ENCODE measurements around the gene TACO1. TPM values are rescaled to one million over a fixed set of nuclear protein-coding genes. Genes with fewer than 3 reads are reported as not detected.
A peak's percentile ranks its signal among the peaks of the same experiment; 100 is the strongest.

TACO1 gene
- total RNA-seq, 1 donor from 2014 or later, result 6.1 TPM

- no peak for FAIRE-seq
- no peak for DNase-seq (ENCODE audit: low spot score in 2 of 2)
Observed at GRCh38 chr17:63596856-63597586, 3.7 kb upstream of the TACO1 start.

GRCh38 chr17:63598281-63598680, 2.4 kb upstream of the TACO1 start:
- no peak for FAIRE-seq
- no peak for DNase-seq (ENCODE audit: low spot score in 2 of 2)

GRCh38 chr17:63601439-63602371, 1.0 kb downstream of the TACO1 start:
- FAIRE-seq, result no peak

GRCh38 chr17:63609816-63610573, 9.3 kb downstream of the TACO1 start:
- FAIRE-seq, result no peak
- DNase-seq (ENCODE audit: low spot score in 2 of 2), result no peak

More at GRCh38 chr17:63601439-63602371, 1.0 kb downstream of the TACO1 start:
- DNase-seq (ENCODE audit: low spot score in 2 of 2), result no peak

GRCh38 chr17:63610854-63611253, 10.2 kb downstream of the TACO1 start:
- FAIRE-seq, result no peak
- no peak for DNase-seq (ENCODE audit: low spot score in 2 of 2)

- DNase-seq (ENCODE audit: low spot score in 2 of 2) (no peak), FAIRE-seq (no peak)
Observed at GRCh38 chr17:63611354-63611753, 10.7 kb downstream of the TACO1 start.

- no peak for FAIRE-seq
Observed at GRCh38 chr17:63613663-63614062, 13.0 kb downstream of the TACO1 start.

GRCh38 chr17:63621229-63621683, 20.6 kb downstream of the TACO1 start:
- DNase-seq (ENCODE audit: low spot score in 2 of 2) (no peak), FAIRE-seq (no peak)

More at GRCh38 chr17:63613663-63614062, 13.0 kb downstream of the TACO1 start:
- DNase-seq (ENCODE audit: low spot score in 2 of 2), result no peak

- FAIRE-seq (peak; percentile 95), DNase-seq (ENCODE audit: low spot score in 2 of 2) (peak; percentile 99)
Observed at GRCh38 chr17:63621684-63622573, 21.2 kb downstream of the TACO1 start, which contains the start of gene MAP3K3. Gene MAP3K3 (plus strand): TSS chr17:63622417. CDS start chr17:63622760, 343 bp downstream.

- FAIRE-seq, result no peak
- DNase-seq (ENCODE audit: low spot score in 2 of 2), result peak; percentile 60 to 82
Observed at GRCh38 chr17:63622574-63623390, 22.1 kb downstream of the TACO1 start.

GRCh38 chr17:63623786-63624530, 23.3 kb downstream of the TACO1 start:
- FAIRE-seq (no peak), DNase-seq (ENCODE audit: low spot score in 2 of 2) (no peak)

- FAIRE-seq (no peak), DNase-seq (ENCODE audit: low spot score in 2 of 2) (no peak)
Observed at GRCh38 chr17:63624531-63624880, 23.8 kb downstream of the TACO1 start.

GRCh38 chr17:63626551-63627180, 26.0 kb downstream of the TACO1 start:
- DNase-seq (ENCODE audit: low spot score in 2 of 2) (no peak), FAIRE-seq (no peak)

- FAIRE-seq, result no peak
- no peak for DNase-seq (ENCODE audit: low spot score in 2 of 2)
Observed at GRCh38 chr17:63629627-63630026, 28.9 kb downstream of the TACO1 start.

- DNase-seq (ENCODE audit: low spot score in 2 of 2) (no peak), FAIRE-seq (no peak)
Observed at GRCh38 chr17:63631062-63631461, 30.4 kb downstream of the TACO1 start.

GRCh38 chr17:63631626-63632025, 30.9 kb downstream of the TACO1 start:
- no peak for DNase-seq (ENCODE audit: low spot score in 2 of 2)
- FAIRE-seq, result no peak

GRCh38 chr17:63633742-63634141, 33.0 kb downstream of the TACO1 start:
- DNase-seq (ENCODE audit: low spot score in 2 of 2) (no peak), FAIRE-seq (no peak)

GRCh38 chr17:63634163-63634562, 33.5 kb downstream of the TACO1 start:
- FAIRE-seq, result no peak
- DNase-seq (ENCODE audit: low spot score in 2 of 2), result no peak

Measured in frontal cortex (tissue), 4 donors.